HEK293 (cell line): ENCODE measurements around the gene NPTX1.

Experiments
- GFI1B ChIP-seq: fragments of 450-650 bp; formaldehyde crosslinking; IDR thresholded peaks from 2 replicates; pipeline ENCODE4 v1.5.1; 2016; ENCODE audit warnings: missing biosample characterization, missing genetic modification characterization
- HOXD13 ChIP-seq: sonication (generic); formaldehyde crosslinking; IDR thresholded peaks from 2 replicates; pipeline ENCODE4 v1.8.0; 2022; ENCODE audit warnings: missing genetic modification reagents, borderline replicate concordance
- KLF8 ChIP-seq: fragments of 450-650 bp; formaldehyde crosslinking; IDR thresholded peaks from 2 replicates; pipeline ENCODE4 v1.5.1; 2016; ENCODE audit warnings: missing biosample characterization, missing genetic modification characterization
- ZBTB17 ChIP-seq: fragments of 450-650 bp; formaldehyde crosslinking; IDR thresholded peaks from 2 replicates; pipeline ENCODE4 v1.5.1; 2016; ENCODE audit warnings: missing biosample characterization, missing genetic modification characterization
- ZFP69B ChIP-seq: fragments of 450-650 bp; formaldehyde crosslinking; IDR thresholded peaks from 2 replicates; pipeline ENCODE4 v1.5.1; 2016; ENCODE audit warnings: missing biosample characterization, missing genetic modification characterization
- ZNF10 ChIP-seq: fragments of 450-650 bp; formaldehyde crosslinking; IDR thresholded peaks from 2 replicates; pipeline ENCODE4 v1.5.1; 2017; ENCODE audit warnings: missing biosample characterization, missing genetic modification characterization
- ZNF121 ChIP-seq: fragments of 450-650 bp; formaldehyde crosslinking; IDR thresholded peaks from 2 replicates; pipeline ENCODE4 v1.5.1; 2016; ENCODE audit warnings: missing biosample characterization, missing genetic modification characterization
- ZNF146 ChIP-seq: fragments of 450-650 bp; formaldehyde crosslinking; IDR thresholded peaks from 2 replicates; pipeline ENCODE4 v1.5.1; 2016; ENCODE audit warnings: missing biosample characterization, missing genetic modification characterization
- ZNF157 ChIP-seq: fragments of 450-650 bp; formaldehyde crosslinking; IDR thresholded peaks from 2 replicates; pipeline ENCODE4 v1.5.1; 2016; ENCODE audit warnings: missing biosample characterization, missing genetic modification characterization
- ZNF174 ChIP-seq: fragments of 450-650 bp; formaldehyde crosslinking; IDR thresholded peaks from 2 replicates; pipeline ENCODE4 v1.5.0; 2017; ENCODE audit warnings: missing biosample characterization, mild to moderate bottlenecking, missing genetic modification characterization
- ZNF600 ChIP-seq: fragments of 450-650 bp; formaldehyde crosslinking; IDR thresholded peaks from 2 replicates; pipeline ENCODE4 v1.5.1; 2016; ENCODE audit warnings: missing biosample characterization, missing genetic modification characterization
- ZNF658 ChIP-seq: fragments of 450-650 bp; formaldehyde crosslinking; IDR thresholded peaks from 2 replicates; pipeline ENCODE4; 2016; ENCODE audit warnings: missing biosample characterization, missing genetic modification characterization
- ZNF664 ChIP-seq: fragments of 450-650 bp; formaldehyde crosslinking; IDR thresholded peaks from 2 replicates; pipeline ENCODE4 v1.5.1; 2016; ENCODE audit warnings: missing biosample characterization, missing genetic modification characterization
- ZNF747 ChIP-seq: fragments of 450-650 bp; formaldehyde crosslinking; IDR thresholded peaks from 2 replicates; pipeline ENCODE4 v1.5.1; 2016; ENCODE audit warnings: missing biosample characterization, missing genetic modification characterization
- ZNF791 ChIP-seq: fragments of 450-650 bp; formaldehyde crosslinking; IDR thresholded peaks from 2 replicates; pipeline ENCODE4 v1.5.1; 2016; ENCODE audit warnings: missing biosample characterization, missing genetic modification characterization
- ZXDB ChIP-seq: fragments of 450-650 bp; formaldehyde crosslinking; IDR thresholded peaks from 2 replicates; pipeline ENCODE4 v1.5.1; 2016; ENCODE audit warnings: missing biosample characterization, missing genetic modification characterization
- TF ChIP-seq, protein P1 (sequence below): fragments of 450-650 bp; formaldehyde crosslinking; IDR thresholded peaks from 2 replicates; pipeline ENCODE4 v1.5.1; 2016; ENCODE audit warnings: missing biosample characterization, missing genetic modification characterization
- TF ChIP-seq, protein P2 (sequence below): fragments of 450-650 bp; formaldehyde crosslinking; IDR thresholded peaks from 2 replicates; pipeline ENCODE4 v1.5.1; 2017; ENCODE audit warnings: missing biosample characterization, missing genetic modification characterization
- TF ChIP-seq, protein P3 (sequence below): fragments of 450-650 bp; formaldehyde crosslinking; IDR thresholded peaks from 2 replicates; pipeline ENCODE4; 2016; ENCODE audit warnings: missing biosample characterization, missing genetic modification characterization
- TF ChIP-seq, protein P4 (sequence below): fragments of 450-650 bp; formaldehyde crosslinking; IDR thresholded peaks from 2 replicates; pipeline ENCODE4 v1.5.1; 2016; ENCODE audit warnings: missing biosample characterization, missing genetic modification characterization
- TF ChIP-seq, protein P5 (sequence below): fragments of 450-650 bp; formaldehyde crosslinking; IDR thresholded peaks from 2 replicates; pipeline ENCODE4 v1.5.1; 2016; ENCODE audit warnings: missing biosample characterization, missing genetic modification characterization
- TF ChIP-seq, protein P6 (sequence below): fragments of 450-650 bp; formaldehyde crosslinking; IDR thresholded peaks from 2 replicates; pipeline ENCODE4 v1.5.1; 2016; ENCODE audit warnings: missing biosample characterization, missing genetic modification characterization
- TF ChIP-seq, protein P7 (sequence below): fragments of 450-650 bp; formaldehyde crosslinking; IDR thresholded peaks from 2 replicates; pipeline ENCODE4 v1.5.1; 2016; ENCODE audit warnings: missing biosample characterization, missing genetic modification characterization
- TF ChIP-seq, protein P8 (sequence below): fragments of 450-650 bp; formaldehyde crosslinking; conservative IDR thresholded peaks from 2 replicates; pipeline ENCODE4 v1.5.1; 2016; ENCODE audit warnings: low read depth, missing biosample characterization, missing genetic modification characterization

Gene NPTX1

DNA sequence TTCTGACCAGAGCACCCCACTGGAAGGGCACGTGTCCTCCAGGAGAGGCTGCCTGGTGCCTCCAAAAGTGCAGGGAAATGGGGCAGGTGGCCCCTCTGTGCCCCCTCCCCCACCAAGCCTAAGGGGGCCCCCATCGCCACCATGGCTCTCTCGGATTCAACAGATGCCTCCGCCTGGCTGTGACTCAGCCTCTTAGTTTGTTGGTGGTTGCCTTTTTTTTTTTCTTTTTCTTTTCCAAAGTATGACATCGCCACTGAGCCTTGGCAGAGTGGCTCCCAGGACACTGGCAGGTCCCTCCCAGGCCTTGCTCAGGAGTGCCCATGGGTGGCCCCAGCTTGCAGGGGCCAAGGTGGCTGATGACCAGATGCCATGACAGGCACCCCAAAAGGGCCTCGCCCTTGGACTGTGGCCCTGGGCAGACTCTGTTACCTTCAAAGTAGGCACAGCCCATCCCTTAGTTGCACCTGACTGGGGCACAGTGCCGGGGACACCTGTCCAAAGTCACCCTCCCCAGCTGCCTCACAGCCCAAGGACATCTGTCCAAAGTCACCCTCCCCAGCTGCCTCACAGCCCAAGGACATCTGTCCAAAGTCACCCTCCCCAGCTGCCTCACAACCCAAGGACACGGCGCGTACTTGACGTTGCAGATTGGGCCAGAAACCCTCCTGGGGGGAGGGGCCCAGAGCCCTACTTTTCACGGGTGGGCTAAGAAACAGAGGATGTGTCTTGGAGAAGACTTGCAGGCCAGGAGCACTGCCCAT is 29.6 kb downstream of the NPTX1 start (continued):
- TF ChIP-seq ZNF747 (tag by site-specific recombination) (no peak), ZNF791 (tag by site-specific recombination) (no peak), ZNF658 (tag by site-specific recombination) (no peak), ZNF146 (tag by site-specific recombination) (no peak), GFI1B (tag by site-specific recombination) (no peak), HOXD13 (CRISPR knock-in tag) (no peak), ZNF121 (tag by site-specific recombination) (no peak), ZNF157 (tag by site-specific recombination) (no peak), KLF8 (tag by site-specific recombination) (0 out of 2 replicates have a peak, but pooled peaks have one; percentile 24), ZNF600 (tag by site-specific recombination) (peak; percentile 73), ZNF174 (no peak), ZBTB17 (tag by site-specific recombination) (0 out of 2 replicates have a peak, but pooled peaks have one; percentile 11), ZNF10 (tag by site-specific recombination) (no peak), ZXDB (tag by site-specific recombination) (no peak), ZFP69B (tag by site-specific recombination) (no peak), ZNF664 (tag by site-specific recombination) (no peak)
- TF ChIP-seq, protein P1, sequence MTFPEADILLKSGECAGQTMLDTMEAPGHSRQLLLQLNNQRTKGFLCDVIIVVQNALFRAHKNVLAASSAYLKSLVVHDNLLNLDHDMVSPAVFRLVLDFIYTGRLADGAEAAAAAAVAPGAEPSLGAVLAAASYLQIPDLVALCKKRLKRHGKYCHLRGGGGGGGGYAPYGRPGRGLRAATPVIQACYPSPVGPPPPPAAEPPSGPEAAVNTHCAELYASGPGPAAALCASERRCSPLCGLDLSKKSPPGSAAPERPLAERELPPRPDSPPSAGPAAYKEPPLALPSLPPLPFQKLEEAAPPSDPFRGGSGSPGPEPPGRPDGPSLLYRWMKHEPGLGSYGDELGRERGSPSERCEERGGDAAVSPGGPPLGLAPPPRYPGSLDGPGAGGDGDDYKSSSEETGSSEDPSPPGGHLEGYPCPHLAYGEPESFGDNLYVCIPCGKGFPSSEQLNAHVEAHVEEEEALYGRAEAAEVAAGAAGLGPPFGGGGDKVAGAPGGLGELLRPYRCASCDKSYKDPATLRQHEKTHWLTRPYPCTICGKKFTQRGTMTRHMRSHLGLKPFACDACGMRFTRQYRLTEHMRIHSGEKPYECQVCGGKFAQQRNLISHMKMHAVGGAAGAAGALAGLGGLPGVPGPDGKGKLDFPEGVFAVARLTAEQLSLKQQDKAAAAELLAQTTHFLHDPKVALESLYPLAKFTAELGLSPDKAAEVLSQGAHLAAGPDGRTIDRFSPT (tag by site-specific recombination): no peak
- TF ChIP-seq, protein P2, sequence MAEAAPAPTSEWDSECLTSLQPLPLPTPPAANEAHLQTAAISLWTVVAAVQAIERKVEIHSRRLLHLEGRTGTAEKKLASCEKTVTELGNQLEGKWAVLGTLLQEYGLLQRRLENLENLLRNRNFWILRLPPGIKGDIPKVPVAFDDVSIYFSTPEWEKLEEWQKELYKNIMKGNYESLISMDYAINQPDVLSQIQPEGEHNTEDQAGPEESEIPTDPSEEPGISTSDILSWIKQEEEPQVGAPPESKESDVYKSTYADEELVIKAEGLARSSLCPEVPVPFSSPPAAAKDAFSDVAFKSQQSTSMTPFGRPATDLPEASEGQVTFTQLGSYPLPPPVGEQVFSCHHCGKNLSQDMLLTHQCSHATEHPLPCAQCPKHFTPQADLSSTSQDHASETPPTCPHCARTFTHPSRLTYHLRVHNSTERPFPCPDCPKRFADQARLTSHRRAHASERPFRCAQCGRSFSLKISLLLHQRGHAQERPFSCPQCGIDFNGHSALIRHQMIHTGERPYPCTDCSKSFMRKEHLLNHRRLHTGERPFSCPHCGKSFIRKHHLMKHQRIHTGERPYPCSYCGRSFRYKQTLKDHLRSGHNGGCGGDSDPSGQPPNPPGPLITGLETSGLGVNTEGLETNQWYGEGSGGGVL: no peak
- TF ChIP-seq, protein P3, sequence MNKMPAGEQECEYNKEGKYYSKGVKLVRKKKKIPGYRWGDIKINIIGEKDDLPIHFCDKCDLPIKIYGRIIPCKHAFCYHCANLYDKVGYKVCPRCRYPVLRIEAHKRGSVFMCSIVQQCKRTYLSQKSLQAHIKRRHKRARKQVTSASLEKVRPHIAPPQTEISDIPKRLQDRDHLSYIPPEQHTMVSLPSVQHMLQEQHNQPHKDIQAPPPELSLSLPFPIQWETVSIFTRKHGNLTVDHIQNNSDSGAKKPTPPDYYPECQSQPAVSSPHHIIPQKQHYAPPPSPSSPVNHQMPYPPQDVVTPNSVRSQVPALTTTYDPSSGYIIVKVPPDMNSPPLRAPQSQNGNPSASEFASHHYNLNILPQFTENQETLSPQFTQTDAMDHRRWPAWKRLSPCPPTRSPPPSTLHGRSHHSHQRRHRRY: no peak
- TF ChIP-seq, protein P4, sequence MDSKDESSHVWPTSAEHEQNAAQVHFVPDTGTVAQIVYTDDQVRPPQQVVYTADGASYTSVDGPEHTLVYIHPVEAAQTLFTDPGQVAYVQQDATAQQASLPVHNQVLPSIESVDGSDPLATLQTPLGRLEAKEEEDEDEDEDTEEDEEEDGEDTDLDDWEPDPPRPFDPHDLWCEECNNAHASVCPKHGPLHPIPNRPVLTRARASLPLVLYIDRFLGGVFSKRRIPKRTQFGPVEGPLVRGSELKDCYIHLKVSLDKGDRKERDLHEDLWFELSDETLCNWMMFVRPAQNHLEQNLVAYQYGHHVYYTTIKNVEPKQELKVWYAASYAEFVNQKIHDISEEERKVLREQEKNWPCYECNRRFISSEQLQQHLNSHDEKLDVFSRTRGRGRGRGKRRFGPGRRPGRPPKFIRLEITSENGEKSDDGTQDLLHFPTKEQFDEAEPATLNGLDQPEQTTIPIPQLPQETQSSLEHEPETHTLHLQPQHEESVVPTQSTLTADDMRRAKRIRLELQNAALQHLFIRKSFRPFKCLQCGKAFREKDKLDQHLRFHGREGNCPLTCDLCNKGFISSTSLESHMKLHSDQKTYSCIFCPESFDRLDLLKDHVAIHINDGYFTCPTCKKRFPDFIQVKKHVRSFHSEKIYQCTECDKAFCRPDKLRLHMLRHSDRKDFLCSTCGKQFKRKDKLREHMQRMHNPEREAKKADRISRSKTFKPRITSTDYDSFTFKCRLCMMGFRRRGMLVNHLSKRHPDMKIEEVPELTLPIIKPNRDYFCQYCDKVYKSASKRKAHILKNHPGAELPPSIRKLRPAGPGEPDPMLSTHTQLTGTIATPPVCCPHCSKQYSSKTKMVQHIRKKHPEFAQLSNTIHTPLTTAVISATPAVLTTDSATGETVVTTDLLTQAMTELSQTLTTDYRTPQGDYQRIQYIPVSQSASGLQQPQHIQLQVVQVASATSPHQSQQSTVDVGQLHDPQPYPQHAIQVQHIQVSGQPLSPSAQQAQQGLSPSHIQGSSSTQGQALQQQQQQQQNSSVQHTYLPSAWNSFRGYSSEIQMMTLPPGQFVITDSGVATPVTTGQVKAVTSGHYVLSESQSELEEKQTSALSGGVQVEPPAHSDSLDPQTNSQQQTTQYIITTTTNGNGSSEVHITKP: no peak
- TF ChIP-seq, protein P5, sequence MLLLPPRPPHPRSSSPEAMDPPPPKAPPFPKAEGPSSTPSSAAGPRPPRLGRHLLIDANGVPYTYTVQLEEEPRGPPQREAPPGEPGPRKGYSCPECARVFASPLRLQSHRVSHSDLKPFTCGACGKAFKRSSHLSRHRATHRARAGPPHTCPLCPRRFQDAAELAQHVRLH (tag by site-specific recombination): no peak
- TF ChIP-seq, protein P6, sequence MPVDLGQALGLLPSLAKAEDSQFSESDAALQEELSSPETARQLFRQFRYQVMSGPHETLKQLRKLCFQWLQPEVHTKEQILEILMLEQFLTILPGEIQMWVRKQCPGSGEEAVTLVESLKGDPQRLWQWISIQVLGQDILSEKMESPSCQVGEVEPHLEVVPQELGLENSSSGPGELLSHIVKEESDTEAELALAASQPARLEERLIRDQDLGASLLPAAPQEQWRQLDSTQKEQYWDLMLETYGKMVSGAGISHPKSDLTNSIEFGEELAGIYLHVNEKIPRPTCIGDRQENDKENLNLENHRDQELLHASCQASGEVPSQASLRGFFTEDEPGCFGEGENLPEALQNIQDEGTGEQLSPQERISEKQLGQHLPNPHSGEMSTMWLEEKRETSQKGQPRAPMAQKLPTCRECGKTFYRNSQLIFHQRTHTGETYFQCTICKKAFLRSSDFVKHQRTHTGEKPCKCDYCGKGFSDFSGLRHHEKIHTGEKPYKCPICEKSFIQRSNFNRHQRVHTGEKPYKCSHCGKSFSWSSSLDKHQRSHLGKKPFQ (tag by site-specific recombination): no peak
- TF ChIP-seq, protein P7, sequence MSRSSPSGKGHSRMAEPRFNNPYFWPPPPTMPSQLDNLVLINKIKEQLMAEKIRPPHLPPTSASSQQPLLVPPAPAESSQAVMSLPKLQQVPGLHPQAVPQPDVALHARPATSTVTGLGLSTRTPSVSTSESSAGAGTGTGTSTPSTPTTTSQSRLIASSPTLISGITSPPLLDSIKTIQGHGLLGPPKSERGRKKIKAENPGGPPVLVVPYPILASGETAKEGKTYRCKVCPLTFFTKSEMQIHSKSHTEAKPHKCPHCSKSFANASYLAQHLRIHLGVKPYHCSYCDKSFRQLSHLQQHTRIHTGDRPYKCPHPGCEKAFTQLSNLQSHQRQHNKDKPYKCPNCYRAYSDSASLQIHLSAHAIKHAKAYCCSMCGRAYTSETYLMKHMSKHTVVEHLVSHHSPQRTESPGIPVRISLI: peak; percentile 75
- TF ChIP-seq, protein P8, sequence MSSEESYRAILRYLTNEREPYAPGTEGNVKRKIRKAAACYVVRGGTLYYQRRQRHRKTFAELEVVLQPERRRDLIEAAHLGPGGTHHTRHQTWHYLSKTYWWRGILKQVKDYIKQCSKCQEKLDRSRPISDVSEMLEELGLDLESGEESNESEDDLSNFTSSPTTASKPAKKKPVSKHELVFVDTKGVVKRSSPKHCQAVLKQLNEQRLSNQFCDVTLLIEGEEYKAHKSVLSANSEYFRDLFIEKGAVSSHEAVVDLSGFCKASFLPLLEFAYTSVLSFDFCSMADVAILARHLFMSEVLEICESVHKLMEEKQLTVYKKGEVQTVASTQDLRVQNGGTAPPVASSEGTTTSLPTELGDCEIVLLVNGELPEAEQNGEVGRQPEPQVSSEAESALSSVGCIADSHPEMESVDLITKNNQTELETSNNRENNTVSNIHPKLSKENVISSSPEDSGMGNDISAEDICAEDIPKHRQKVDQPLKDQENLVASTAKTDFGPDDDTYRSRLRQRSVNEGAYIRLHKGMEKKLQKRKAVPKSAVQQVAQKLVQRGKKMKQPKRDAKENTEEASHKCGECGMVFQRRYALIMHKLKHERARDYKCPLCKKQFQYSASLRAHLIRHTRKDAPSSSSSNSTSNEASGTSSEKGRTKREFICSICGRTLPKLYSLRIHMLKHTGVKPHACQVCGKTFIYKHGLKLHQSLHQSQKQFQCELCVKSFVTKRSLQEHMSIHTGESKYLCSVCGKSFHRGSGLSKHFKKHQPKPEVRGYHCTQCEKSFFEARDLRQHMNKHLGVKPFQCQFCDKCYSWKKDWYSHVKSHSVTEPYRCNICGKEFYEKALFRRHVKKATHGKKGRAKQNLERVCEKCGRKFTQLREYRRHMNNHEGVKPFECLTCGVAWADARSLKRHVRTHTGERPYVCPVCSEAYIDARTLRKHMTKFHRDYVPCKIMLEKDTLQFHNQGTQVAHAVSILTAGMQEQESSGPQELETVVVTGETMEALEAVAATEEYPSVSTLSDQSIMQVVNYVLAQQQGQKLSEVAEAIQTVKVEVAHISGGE (tag by site-specific recombination): no peak
